A673 (cell line): ENCODE measurements around the gene FKBP4. TPM values are rescaled to one million over a fixed set of nuclear protein-coding genes. Genes with fewer than 3 reads are reported as not detected.

Experiments
- BruUV-seq: library from RNA; stranded (reverse); fragments of 400-500 nt; replicated peaks from 2 replicates; lab custom pipeline; 2021; lab: Mats Ljungman, UMichigan
- CTCF ChIA-PET: fragments of 300-600 bp; sonication (Branson Sonifier 250); formaldehyde crosslinking; loops from one replicate; lab custom pipeline; 2022; ENCODE audit warnings: antibody characterized with exemption; lab: Charles Lee
- POLR2A ChIA-PET: fragments of 300-600 bp; sonication (Branson Sonifier 250); formaldehyde crosslinking; loops from one replicate; lab custom pipeline; 2022; ENCODE audit warnings: antibody characterized with exemption; ENCODE audit not compliant: low non-redundant PET; lab: Charles Lee
- DNase-seq: peaks from one replicate; pipeline ENCODE4 v3.0.0-alpha.2; 2015; ENCODE audit warnings: low spot score
- H3K27ac ChIP-seq: fragments of 200-600 bp; sonication (generic); 2 replicates; pipeline ENCODE4 v1.5.1; 2016; ENCODE audit warnings: mixed run types, low read depth, mild to moderate bottlenecking, mixed read lengths, antibody characterized with exemption, low read length; ENCODE audit not compliant: poor library complexity, severe bottlenecking
- H3K27me3 ChIP-seq: fragments of 200-600 bp; sonication (generic); replicated peaks from 2 replicates; pipeline ENCODE4 v1.6.1; 2017; ENCODE audit warnings: mixed run types, low read depth, mild to moderate bottlenecking, mixed read lengths, antibody characterized with exemption, low read length; ENCODE audit not compliant: insufficient read depth, poor library complexity
- H3K36me3 ChIP-seq: fragments of 200-600 bp; sonication (generic); 2 replicates; pipeline ENCODE4 v1.6.1; 2016; ENCODE audit warnings: mixed run types, mild to moderate bottlenecking, mixed read lengths, antibody characterized with exemption, low read length; ENCODE audit not compliant: insufficient read depth, poor library complexity, severe bottlenecking
- H3K4me1 ChIP-seq: fragments of 200-600 bp; sonication (generic); 2 replicates; pipeline ENCODE4 v1.6.1; 2017; ENCODE audit warnings: mixed run types, mild to moderate bottlenecking, mixed read lengths, antibody characterized with exemption, low read length; ENCODE audit not compliant: insufficient read depth, poor library complexity, severe bottlenecking
- H3K4me3 ChIP-seq: fragments of 200-600 bp; sonication (generic); 2 replicates; pipeline ENCODE4 v1.5.1; 2016; ENCODE audit warnings: low read depth, mixed run types, mild to moderate bottlenecking, mixed read lengths, low read length; ENCODE audit not compliant: poor library complexity, severe bottlenecking
- H3K9me3 ChIP-seq: fragments of 200-600 bp; sonication (generic); 2 replicates; pipeline ENCODE4 v1.6.1; 2016; ENCODE audit warnings: mixed run types, low read depth, mild to moderate bottlenecking, mixed read lengths, antibody characterized with exemption, low read length; ENCODE audit not compliant: poor library complexity, severe bottlenecking
- CTCF ChIP-seq: fragments of 300-800, 200-600 bp; sonication (generic); conservative IDR thresholded peaks from 2 replicates; pipeline ENCODE4 v1.5.1; 2017; ENCODE audit warnings: low read depth, mild to moderate bottlenecking, antibody characterized with exemption, low read length, moderate library complexity, mixed read lengths
- EZH2 ChIP-seq: fragments of 200-600 bp; sonication (generic); IDR thresholded peaks from 2 replicates; pipeline ENCODE4 v1.6.1; 2017; ENCODE audit warnings: borderline replicate concordance, low read depth, mild to moderate bottlenecking, mixed read lengths, antibody characterized with exemption, low read length; ENCODE audit not compliant: poor library complexity, severe bottlenecking
- intact Hi-C: fragments of 100-400 bp; cut with micrococcal nuclease; formaldehyde crosslinking; loops from one replicate; pipeline ENCODE4 v1.10.0; 2022; ENCODE audit not compliant: unreplicated experiment
- total RNA-seq: library from RNA; stranded (reverse); gene quantifications from 2 replicates; pipeline ENCODE4 v1.2.3, GENCODE V29; 2021

The FKBP4 gene
- total RNA-seq, 1 experiment from 2014 or later, result 196 TPM

GRCh38 chr12:2841056-2841650 lies 46.4 kb downstream of the FKBP4 start:
- ChIA-PET CTCF (no interaction called here), POLR2A (no interaction called here)
- Histone ChIP-seq H3K36me3 (no peaks in the 10 kb centered on the region), H3K4me3 (no peak overlapping the region), H3K27ac (no peak overlapping the region), H3K4me1 (peaks cover 15% of the 10 kb centered on the region), H3K9me3 (no peaks in the 10 kb centered on the region), H3K27me3 (no peaks in the 10 kb centered on the region)
- DNase-seq, result no peak
- intact Hi-C loops, result no loop called here
- no TSS peak for BruUV-seq
- no peak for TF ChIP-seq CTCF
- no peak for TF ChIP-seq EZH2

- CTCF ChIA-PET, result interaction anchor here (0.7 to 1.0 kb wide), 3 partner anchors 11 to 391 kb away, joined by 3 read pairs; no protein-coding TSS in a partner anchor
- BruUV-seq, result no TSS peak
- no peak overlapping the region for H3K4me3 ChIP-seq
Measured at GRCh38 chr12:2842948-2843347, 48.2 kb downstream of the FKBP4 start.

GRCh38 chr12:2844786-2845185 lies 50.0 kb downstream of the FKBP4 start:
- H3K36me3 ChIP-seq, result no peaks in the 10 kb centered on the region
- ChIA-PET POLR2A (no interaction called here), CTCF (interaction anchor here (1.9 to 2.0 kb wide), 2 partner anchors 9 to 189 kb away, joined by 7 to 10 read pairs; no protein-coding TSS in a partner anchor)
- intact Hi-C loops, result no loop called here
- no peaks in the 10 kb centered on the region for H3K9me3 ChIP-seq
- no peak for DNase-seq
- peaks cover 25% of the 10 kb centered on the region for H3K4me1 ChIP-seq
- no peak for TF ChIP-seq EZH2
- TF ChIP-seq CTCF, result no peak
- no TSS peak for BruUV-seq
- H3K4me3 ChIP-seq, result no peak overlapping the region
- no peak overlapping the region for H3K27ac ChIP-seq
- H3K27me3 ChIP-seq, result no peaks in the 10 kb centered on the region

More at GRCh38 chr12:2842948-2843347, 48.2 kb downstream of the FKBP4 start:
- no peak for DNase-seq
- Histone ChIP-seq H3K27ac (no peak overlapping the region), H3K4me1 (peaks cover 25% of the 10 kb centered on the region), H3K36me3 (no peaks in the 10 kb centered on the region), H3K27me3 (no peaks in the 10 kb centered on the region), H3K9me3 (no peaks in the 10 kb centered on the region)
- no peak for TF ChIP-seq CTCF
- no peak for TF ChIP-seq EZH2
- POLR2A ChIA-PET, result no interaction called here
- intact Hi-C loops, result no loop called here
